Fibroblast of lung (primary cell): ENCODE data around the gene ITCH.

Experiments used
- EZH2 ChIP-seq: IDR thresholded peaks from 2 replicates; pipeline ENCODE4 v1.5.1; 2012; ENCODE audit warnings: low read length, control low read depth, mild to moderate bottlenecking; ENCODE audit errors: missing control alignments
- TF ChIP-seq, protein P1 (sequence below), 2 donors: IDR thresholded peaks in 1 of 2; conservative IDR thresholded peaks in 1 of 2; 1 replicate in 1 of 2; 2 replicates in 1 of 2; pipeline ENCODE4 v1.5.1; 2011 to 2012; ENCODE audit warnings: low read length in 2 of 2, control low read depth in 1 of 2, inconsistent platforms in 1 of 2, low read depth in 1 of 2, mild to moderate bottlenecking in 1 of 2

DNA sequence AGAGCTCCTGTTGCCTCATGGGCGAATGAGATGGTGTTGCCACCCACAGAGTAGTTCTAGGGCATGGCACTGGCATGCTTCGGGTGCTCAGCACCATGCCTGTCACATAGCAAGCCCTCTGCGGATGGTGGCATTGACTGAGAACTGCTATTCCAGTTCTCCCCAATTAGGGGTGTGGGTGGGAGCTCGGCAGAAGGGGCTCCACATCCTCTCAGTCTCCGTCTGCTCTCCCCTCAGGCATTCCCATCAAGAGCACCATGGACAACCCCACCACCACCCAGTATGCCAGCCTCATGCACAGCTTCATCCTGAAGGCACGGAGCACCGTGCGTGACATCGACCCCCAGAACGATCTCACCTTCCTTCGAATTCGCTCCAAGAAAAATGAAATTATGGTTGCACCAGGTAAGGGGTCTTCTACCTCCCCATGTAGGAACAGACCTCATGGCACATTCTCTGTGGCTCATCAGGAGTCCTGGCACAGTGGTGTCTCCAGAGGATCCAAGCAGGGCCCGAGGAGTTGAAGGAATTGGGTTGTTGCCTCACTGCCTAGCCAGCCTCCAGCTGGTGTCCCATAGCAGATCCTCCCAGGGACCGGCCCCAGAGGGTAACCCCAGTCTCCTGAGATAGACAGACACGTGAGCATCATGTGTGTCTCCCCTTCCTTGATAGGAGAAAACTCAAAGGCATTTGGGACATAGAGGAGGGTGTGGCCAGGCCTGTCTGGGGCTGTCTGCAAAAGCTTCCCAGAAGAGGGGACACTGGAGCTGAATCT is 171.5 kb downstream of the ITCH start:
- TF ChIP-seq, protein P1, sequence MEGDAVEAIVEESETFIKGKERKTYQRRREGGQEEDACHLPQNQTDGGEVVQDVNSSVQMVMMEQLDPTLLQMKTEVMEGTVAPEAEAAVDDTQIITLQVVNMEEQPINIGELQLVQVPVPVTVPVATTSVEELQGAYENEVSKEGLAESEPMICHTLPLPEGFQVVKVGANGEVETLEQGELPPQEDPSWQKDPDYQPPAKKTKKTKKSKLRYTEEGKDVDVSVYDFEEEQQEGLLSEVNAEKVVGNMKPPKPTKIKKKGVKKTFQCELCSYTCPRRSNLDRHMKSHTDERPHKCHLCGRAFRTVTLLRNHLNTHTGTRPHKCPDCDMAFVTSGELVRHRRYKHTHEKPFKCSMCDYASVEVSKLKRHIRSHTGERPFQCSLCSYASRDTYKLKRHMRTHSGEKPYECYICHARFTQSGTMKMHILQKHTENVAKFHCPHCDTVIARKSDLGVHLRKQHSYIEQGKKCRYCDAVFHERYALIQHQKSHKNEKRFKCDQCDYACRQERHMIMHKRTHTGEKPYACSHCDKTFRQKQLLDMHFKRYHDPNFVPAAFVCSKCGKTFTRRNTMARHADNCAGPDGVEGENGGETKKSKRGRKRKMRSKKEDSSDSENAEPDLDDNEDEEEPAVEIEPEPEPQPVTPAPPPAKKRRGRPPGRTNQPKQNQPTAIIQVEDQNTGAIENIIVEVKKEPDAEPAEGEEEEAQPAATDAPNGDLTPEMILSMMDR (conservative IDR thresholded peaks at IDR 0.05 in 1 of 2, IDR thresholded peaks at IDR 0.05 in 1 of 2; ENCODE audit: low read depth in 1 of 2, low read length in 2 of 2): no peak
- no peak for TF ChIP-seq EZH2
